ENCODE data around the gene TUBG2.

DNA sequence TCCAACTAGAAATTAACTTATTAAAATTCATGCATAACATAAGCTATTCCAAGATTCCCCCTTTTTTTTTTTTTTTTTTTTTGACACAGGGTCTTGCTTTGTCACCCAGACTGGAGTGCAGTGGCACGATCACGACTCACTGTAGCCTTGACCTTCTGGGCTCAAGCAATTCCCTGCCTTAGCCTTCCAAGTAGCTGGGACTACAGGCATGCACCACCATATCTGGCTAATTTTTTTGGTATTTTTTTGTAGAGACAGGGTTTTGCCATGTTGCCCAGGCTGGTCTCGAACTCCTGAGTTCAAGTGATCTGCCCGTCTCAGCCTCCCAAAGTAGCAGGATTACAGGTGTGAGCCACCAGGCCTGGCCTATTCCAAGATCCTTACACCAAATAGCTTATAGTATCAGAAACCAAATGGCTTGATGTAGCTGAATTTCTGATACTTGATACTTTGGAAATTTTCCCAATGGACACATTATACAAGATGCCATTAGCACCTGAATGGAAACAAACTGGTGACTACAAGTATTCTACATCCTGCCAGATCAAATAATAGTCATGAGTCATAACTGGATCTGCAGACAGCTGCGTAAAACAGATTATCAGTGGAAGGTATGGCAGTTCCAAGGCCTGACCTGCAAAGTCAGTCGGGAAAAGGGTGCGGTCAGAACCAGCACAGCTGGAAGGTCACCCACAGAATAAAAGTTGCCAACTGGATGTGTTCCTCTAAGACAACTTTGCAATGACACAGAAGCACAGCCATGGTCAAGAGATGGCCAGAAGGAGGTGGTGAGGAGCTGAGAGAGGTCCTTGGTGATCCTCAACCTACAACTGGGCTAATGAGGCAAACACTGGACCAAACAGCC lies 35.1 kb upstream of the TUBG2 start:
- TF ChIP-seq CTCF (conservative IDR thresholded peaks at IDR 0.05 in 1 of 2, IDR thresholded peaks at IDR 0.05 in 1 of 2; ENCODE audit: extremely low read depth in 1 of 2, insufficient read depth in 1 of 2, low read depth in 1 of 2, low read length in 2 of 2) = no peak
- no peak for TF ChIP-seq EZH2 (IDR thresholded peaks at IDR 0.05; ENCODE audit: borderline replicate concordance, low read length)
